Endothelial cell of umbilical vein (primary cell): ENCODE data around the gene TMEM229B.

Experiments
- EZH2 ChIP-seq: IDR thresholded peaks from 2 replicates; pipeline ENCODE4 v1.6.1; 2012; ENCODE audit warnings: borderline replicate concordance, low read depth, mild to moderate bottlenecking, moderate library complexity, low read length, inconsistent platforms; ENCODE audit not compliant: severe bottlenecking
- FOS ChIP-seq: IDR thresholded peaks from 2 replicates; pipeline ENCODE4 v1.6.1; 2011; ENCODE audit warnings: mild to moderate bottlenecking, low read length, moderate library complexity, borderline replicate concordance; ENCODE audit not compliant: insufficient read depth
- JUN ChIP-seq: IDR thresholded peaks from 2 replicates; pipeline ENCODE4 v1.6.1; 2011; ENCODE audit warnings: borderline replicate concordance, low read depth; ENCODE audit not compliant: insufficient read length, insufficient read depth
- MAX ChIP-seq: IDR thresholded peaks from 2 replicates; pipeline ENCODE4 v1.6.1; 2011; ENCODE audit not compliant: insufficient read depth, insufficient read length
- POLR2A ChIP-seq: IDR thresholded peaks from 2 replicates; pipeline ENCODE4 v1.6.1; 2012; ENCODE audit warnings: low read depth, mild to moderate bottlenecking, control low read depth, low read length
- POLR2AphosphoS5 ChIP-seq: IDR thresholded peaks from 2 replicates; pipeline ENCODE4 v1.6.1; 2012; ENCODE audit warnings: low read depth, mild to moderate bottlenecking, control low read depth, low read length, moderate library complexity; ENCODE audit not compliant: insufficient read depth
- TF ChIP-seq, protein P1 (sequence below), 2 donors: IDR thresholded peaks; 1 replicate in 1 of 2; 2 replicates in 1 of 2; pipeline ENCODE4 v1.5.1; 2011; ENCODE audit warnings: low read length in 2 of 2, mild to moderate bottlenecking in 2 of 2, moderate library complexity in 2 of 2, control low read depth in 1 of 2, inconsistent platforms in 1 of 2, low read depth in 1 of 2; ENCODE audit not compliant: insufficient read depth in 1 of 2; ENCODE audit errors: extremely low read depth in 1 of 2

DNA sequence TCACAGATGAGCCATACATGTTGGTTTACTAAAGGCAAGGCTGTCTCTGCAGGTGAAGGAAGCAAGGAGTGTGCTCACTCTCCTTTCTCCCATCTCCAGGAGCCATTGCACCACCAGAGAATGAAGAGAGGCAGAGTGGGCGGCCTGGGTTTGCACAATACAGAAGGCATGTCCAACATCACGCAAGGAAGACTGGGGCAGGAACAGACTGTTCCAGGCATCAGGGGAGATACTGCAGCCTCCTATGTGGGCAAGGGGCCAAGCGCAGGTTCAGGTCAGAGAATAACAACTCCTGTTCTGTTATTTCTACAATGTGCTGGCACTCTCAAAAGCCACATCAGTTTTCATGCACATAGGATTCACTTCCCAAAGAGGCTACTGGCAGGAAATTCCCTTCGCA, 1.7 kb upstream of the TMEM229B start:
- TF ChIP-seq EZH2 (no peak), JUN (no peak), POLR2AphosphoS5 (no peak), POLR2A (no peak), FOS (no peak), MAX (no peak)
- TF ChIP-seq, protein P1, sequence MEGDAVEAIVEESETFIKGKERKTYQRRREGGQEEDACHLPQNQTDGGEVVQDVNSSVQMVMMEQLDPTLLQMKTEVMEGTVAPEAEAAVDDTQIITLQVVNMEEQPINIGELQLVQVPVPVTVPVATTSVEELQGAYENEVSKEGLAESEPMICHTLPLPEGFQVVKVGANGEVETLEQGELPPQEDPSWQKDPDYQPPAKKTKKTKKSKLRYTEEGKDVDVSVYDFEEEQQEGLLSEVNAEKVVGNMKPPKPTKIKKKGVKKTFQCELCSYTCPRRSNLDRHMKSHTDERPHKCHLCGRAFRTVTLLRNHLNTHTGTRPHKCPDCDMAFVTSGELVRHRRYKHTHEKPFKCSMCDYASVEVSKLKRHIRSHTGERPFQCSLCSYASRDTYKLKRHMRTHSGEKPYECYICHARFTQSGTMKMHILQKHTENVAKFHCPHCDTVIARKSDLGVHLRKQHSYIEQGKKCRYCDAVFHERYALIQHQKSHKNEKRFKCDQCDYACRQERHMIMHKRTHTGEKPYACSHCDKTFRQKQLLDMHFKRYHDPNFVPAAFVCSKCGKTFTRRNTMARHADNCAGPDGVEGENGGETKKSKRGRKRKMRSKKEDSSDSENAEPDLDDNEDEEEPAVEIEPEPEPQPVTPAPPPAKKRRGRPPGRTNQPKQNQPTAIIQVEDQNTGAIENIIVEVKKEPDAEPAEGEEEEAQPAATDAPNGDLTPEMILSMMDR (IDR thresholded peaks at IDR 0.05; ENCODE audit: extremely low read depth in 1 of 2, insufficient read depth in 1 of 2, low read depth in 1 of 2, low read length in 2 of 2): no peak
